HG03175 (cell line): ENCODE measurements around the gene DLX3.
A peak's percentile ranks its signal among the peaks of the same experiment; 100 is the strongest.

Experiments
- ATAC-seq: cut with Tn5 transposase; IDR thresholded peaks from one replicate; pipeline ENCODE4 v1.9.1; 2021; ENCODE audit warnings: mild to moderate bottlenecking, moderate library complexity; ENCODE audit not compliant: unreplicated experiment

DLX3 gene

GRCh38 chr17:49973271-49973615 lies 21.8 kb downstream of the DLX3 start:
- ATAC-seq, result no peak

- no peak for ATAC-seq
Observed at GRCh38 chr17:49972486-49973270, 22.3 kb downstream of the DLX3 start.

- ATAC-seq, result no peak
Observed at GRCh38 chr17:49971848-49972485, 23.1 kb downstream of the DLX3 start.

- no peak for ATAC-seq
Observed at GRCh38 chr17:49971199-49971847, 23.7 kb downstream of the DLX3 start.

GRCh38 chr17:49970498-49970897 lies 24.5 kb downstream of the DLX3 start:
- no peak for ATAC-seq

- ATAC-seq, result no peak
Observed at GRCh38 chr17:49969795-49970389, 25.1 kb downstream of the DLX3 start.

- no peak for ATAC-seq
Observed at GRCh38 chr17:49969134-49969759, 25.8 kb downstream of the DLX3 start, which contains the start of gene DLX4. Gene DLX4, plus strand, starts transcription at chr17:49969190. Its CDS starts 279 bp downstream, at chr17:49969469.

- ATAC-seq, result peak; percentile 46
Observed at GRCh38 chr17:49968405-49969133, 26.5 kb downstream of the DLX3 start.

- ATAC-seq, result no peak
Observed at GRCh38 chr17:49967621-49968404, 27.2 kb downstream of the DLX3 start.

GRCh38 chr17:49967205-49967604 lies 27.8 kb downstream of the DLX3 start:
- ATAC-seq, result no peak

GRCh38 chr17:49966767-49967166 lies 28.3 kb downstream of the DLX3 start:
- ATAC-seq, result no peak

- no peak for ATAC-seq
Observed at GRCh38 chr17:49965524-49965909, 29.5 kb downstream of the DLX3 start.

- no peak for ATAC-seq
Observed at GRCh38 chr17:49964769-49965523, 30.1 kb downstream of the DLX3 start.

- ATAC-seq, result no peak
Observed at GRCh38 chr17:49964303-49964768, 30.7 kb downstream of the DLX3 start.

GRCh38 chr17:49963626-49964302 lies 31.3 kb downstream of the DLX3 start:
- ATAC-seq, result no peak

GRCh38 chr17:49963309-49963625 lies 31.8 kb downstream of the DLX3 start:
- no peak for ATAC-seq

GRCh38 chr17:49962599-49963308 lies 32.3 kb downstream of the DLX3 start:
- ATAC-seq, result no peak
